Measurements from ENCODE around the gene MYOG. TPM values are rescaled to one million over a fixed set of nuclear protein-coding genes. Genes with fewer than 3 reads are reported as not detected.

Gene MYOG
- polyA plus RNA-seq, 3 donors from 2014 or later = not detected

GRCh38 chr1:203091199-203091477 lies 5.3 kb upstream of the MYOG start:
- H3K9me3 Mint-ChIP-seq = peaks cover 8 to 20% (median 15%) of the 10 kb centered on the region in 6 donors
- H3K27ac Mint-ChIP-seq = no peak overlapping the region
- peaks cover 0 to 23% (median 2%) of the 10 kb centered on the region in 3 donors for H3K27me3 Mint-ChIP-seq (ENCODE audit: low read depth in 3 of 3)
- no peak overlapping the region for H3K4me3 Mint-ChIP-seq
- DNase-seq = no peak
- H3K36me3 Mint-ChIP-seq = peaks cover 0 to 5% (median 4%) of the 10 kb centered on the region in 3 donors
- H3K4me1 Mint-ChIP-seq = no peaks in the 10 kb centered on the region

GRCh38 chr1:203090421-203091198 lies 4.8 kb upstream of the MYOG start:
- Mint-ChIP-seq H3K36me3 (peaks cover 0 to 5% (median 4%) of the 10 kb centered on the region in 3 donors), H3K27me3 (ENCODE audit: low read depth in 3 of 3) (peaks cover 0 to 23% (median 2%) of the 10 kb centered on the region in 3 donors), H3K27ac (no peak overlapping the region), H3K9me3 (peaks cover 8 to 16% (median 14%) of the 10 kb centered on the region in 6 donors), H3K4me1 (no peaks in the 10 kb centered on the region), H3K4me3 (no peak overlapping the region)
- no peak for DNase-seq

- Mint-ChIP-seq H3K36me3 (peaks cover 0 to 4% (median 4%) of the 10 kb centered on the region in 3 donors), H3K4me3 (no peak overlapping the region), H3K27ac (no peak overlapping the region)
Measured at GRCh38 chr1:203089651-203090045, 3.8 kb upstream of the MYOG start.

DNA sequence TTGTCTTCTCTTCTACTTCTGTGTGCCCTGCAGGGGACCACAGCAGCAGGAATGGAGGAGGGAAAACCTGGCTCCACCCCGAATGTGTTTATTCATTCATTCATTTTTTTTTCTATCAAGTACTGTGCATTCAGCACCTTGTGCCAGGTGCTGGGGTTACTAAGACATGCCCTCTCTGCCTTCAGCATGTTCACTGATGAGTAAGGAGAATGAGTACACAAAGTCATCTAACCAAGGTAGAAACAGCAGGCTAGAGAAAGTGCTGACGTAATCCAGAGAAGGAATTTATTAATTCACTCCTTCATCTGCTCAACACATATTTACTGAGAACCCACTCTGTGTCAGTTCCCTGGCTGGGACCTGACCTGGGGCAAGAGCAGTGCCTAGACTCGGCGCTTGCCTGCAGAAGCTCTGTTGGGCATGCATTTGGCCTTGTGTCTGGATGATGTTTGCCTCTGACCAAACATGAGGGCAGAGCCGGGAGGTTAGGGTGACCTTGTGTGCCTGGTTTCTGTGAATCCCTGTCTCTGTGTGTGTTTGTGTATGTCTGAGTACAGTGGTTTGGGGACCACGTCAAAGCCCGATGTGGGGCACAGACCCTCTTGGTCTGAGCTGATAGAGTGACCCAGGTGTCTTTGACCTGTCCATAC lies 3.3 kb upstream of the MYOG start:
- Mint-ChIP-seq H3K9me3 (peaks cover 0 to 2% (median 0%) of the 10 kb centered on the region in 6 donors), H3K4me1 (no peaks in the 10 kb centered on the region), H3K4me3 (no peak overlapping the region), H3K36me3 (no peaks in the 10 kb centered on the region), H3K27ac (no peak overlapping the region), H3K27me3 (ENCODE audit: low read depth in 3 of 3) (peaks cover 0 to 14% (median 0%) of the 10 kb centered on the region in 3 donors)
- DNase-seq = no peak

More at GRCh38 chr1:203089651-203090045, 3.8 kb upstream of the MYOG start:
- DNase-seq = no peak
- peaks cover 0 to 17% (median 0%) of the 10 kb centered on the region in 3 donors for H3K27me3 Mint-ChIP-seq (ENCODE audit: low read depth in 3 of 3)
- H3K4me1 Mint-ChIP-seq = no peaks in the 10 kb centered on the region
- H3K9me3 Mint-ChIP-seq = peaks cover 1 to 6% (median 5%) of the 10 kb centered on the region in 6 donors

- Mint-ChIP-seq H3K36me3 (no peaks in the 10 kb centered on the region), H3K4me3 (no peak overlapping the region), H3K4me1 (no peaks in the 10 kb centered on the region), H3K27me3 (ENCODE audit: low read depth in 3 of 3) (peaks cover 0 to 14% (median 0%) of the 10 kb centered on the region in 3 donors), H3K27ac (no peak overlapping the region), H3K9me3 (no peaks in the 10 kb centered on the region)
- DNase-seq = no peak
Measured at GRCh38 chr1:203088441-203088840, 2.6 kb upstream of the MYOG start.

DNA sequence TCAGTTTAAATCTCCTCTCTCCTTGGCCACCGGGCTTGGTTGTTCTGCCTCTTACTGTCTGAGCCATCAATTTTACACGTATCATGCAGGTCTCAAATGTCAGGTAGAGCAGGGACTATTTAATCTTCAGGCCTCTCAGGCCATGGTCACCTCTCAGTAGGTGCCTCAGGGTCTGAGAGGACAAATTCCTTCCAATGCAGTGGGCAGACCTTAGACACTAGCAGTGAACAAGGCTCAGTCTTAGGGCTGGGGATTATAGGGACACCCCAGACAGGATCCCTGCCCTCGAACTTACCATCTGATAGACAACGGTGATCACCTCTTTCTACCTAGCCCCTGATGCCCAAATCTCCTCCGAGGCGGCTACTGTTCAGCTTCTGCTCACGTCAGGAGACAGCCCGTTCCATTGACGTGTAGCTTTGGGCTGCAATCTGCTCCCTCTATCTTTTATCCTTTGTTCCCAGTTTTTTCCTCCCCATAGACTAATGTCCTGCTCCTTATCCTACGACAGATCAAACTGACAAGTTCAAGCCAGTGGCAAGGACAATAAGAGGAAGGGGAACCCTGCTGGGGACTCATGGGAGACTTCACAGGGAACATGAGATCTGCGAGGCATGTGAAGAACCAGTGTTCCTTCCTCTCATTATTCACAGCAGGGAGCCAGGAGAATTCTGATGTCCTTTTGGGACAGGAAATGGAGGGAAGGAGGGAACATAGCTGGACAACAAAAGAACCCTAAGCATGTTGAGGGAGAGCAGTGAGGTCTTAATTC lies 1.4 kb upstream of the MYOG start:
- Mint-ChIP-seq H3K36me3 (no peaks in the 10 kb centered on the region), H3K9me3 (no peaks in the 10 kb centered on the region), H3K27me3 (ENCODE audit: low read depth in 3 of 3) (peaks cover 0 to 7% (median 0%) of the 10 kb centered on the region in 3 donors), H3K4me1 (no peaks in the 10 kb centered on the region), H3K27ac (no peak overlapping the region), H3K4me3 (no peak overlapping the region)
- no peak for DNase-seq

DNA sequence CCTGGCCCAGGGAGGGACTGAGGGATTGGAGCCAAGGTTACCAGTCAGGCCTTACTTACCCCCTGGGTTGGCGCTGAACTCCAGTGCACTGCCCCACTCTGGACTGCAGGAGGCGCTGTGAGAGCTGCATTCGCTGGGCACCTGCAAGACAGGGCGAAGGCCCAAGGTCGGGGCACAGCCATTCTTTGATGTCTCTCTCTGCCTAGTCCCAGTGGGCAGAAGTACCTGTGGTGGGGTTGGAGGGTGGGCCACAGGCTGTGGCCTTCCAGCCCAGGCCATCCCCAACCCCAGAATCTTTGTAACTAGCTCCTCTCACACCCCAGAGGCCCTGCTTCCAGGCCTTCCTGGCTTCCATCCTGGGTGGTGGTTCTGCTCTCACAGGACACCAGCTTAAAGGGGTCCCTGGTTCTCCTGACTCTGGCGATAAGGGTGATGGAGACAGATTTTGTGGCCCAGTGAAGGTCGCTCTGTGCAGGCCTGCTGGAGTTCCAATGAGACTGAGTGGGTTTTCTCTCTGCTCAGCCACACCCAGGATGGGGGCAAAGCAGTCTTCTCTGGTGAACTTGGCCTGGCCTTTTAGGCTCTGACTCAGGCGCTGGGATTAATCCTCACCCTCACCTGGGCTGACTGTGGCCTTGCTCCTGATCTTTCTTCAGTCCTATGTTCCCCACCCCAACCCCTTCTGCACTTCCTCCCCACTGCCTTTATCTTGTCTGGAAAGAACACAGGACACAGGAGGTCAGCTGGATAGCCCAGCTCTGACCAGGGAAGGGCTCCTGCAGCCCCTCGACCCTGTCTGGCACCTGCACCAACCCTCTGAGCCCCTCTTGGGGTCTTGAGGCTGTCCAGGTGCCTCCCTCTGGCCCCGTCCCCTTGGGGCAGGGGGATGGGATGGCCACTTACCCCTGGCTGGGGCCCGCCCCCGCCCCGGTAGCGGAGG lies 954 bp downstream of the MYOG start:
- no peak overlapping the region for H3K27ac Mint-ChIP-seq
- DNase-seq = no peak
- H3K36me3 Mint-ChIP-seq = no peaks in the 10 kb centered on the region
- H3K27me3 Mint-ChIP-seq (ENCODE audit: low read depth in 3 of 3) = peaks cover 0 to 14% (median 0%) of the 10 kb centered on the region in 3 donors
- H3K4me1 Mint-ChIP-seq = no peaks in the 10 kb centered on the region
- H3K4me3 Mint-ChIP-seq = no peak overlapping the region
- no peaks in the 10 kb centered on the region for H3K9me3 Mint-ChIP-seq

DNA sequence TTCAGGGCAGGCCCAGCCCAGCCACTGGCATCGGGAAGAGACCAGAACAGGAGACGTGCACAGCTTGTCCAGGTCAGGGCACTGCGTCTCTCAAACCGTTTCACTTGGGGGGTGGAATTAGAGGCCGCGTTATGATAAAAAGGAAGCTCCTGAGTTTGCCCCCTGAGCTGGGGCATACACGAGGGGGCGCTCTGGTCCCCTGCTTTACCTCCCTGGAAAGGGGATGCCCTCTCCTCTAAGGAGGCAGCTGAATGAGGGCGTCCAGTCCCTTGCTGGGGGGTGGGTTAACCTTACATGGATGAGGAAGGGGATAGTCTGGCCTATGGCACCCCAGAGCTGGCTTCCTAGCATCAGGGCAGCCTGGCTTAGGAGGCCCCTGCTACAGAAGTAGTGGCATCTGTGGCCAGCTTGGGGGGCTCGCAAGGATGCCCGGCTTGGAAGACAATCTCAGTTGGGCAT lies 2.3 kb downstream of the MYOG start:
- Mint-ChIP-seq H3K27me3 (ENCODE audit: low read depth in 3 of 3) (peaks cover 0 to 18% (median 2%) of the 10 kb centered on the region in 3 donors), H3K36me3 (no peaks in the 10 kb centered on the region), H3K27ac (no peak overlapping the region), H3K4me3 (no peak overlapping the region), H3K4me1 (no peaks in the 10 kb centered on the region), H3K9me3 (no peaks in the 10 kb centered on the region)
- no peak for DNase-seq

GRCh38 chr1:203082571-203083462 lies 3.0 kb downstream of the MYOG start:
- Mint-ChIP-seq H3K36me3 (no peaks in the 10 kb centered on the region), H3K4me3 (no peak overlapping the region), H3K4me1 (no peaks in the 10 kb centered on the region), H3K9me3 (no peaks in the 10 kb centered on the region), H3K27me3 (ENCODE audit: low read depth in 3 of 3) (peaks cover 0 to 15% (median 6%) of the 10 kb centered on the region in 3 donors), H3K27ac (no peak overlapping the region)
- DNase-seq = no peak

GRCh38 chr1:203082231-203082505 lies 3.6 kb downstream of the MYOG start:
- no peak for DNase-seq
- Mint-ChIP-seq H3K9me3 (no peaks in the 10 kb centered on the region), H3K27me3 (ENCODE audit: low read depth in 3 of 3) (peaks cover under 1 to 15% (median 6%) of the 10 kb centered on the region in 3 donors), H3K4me3 (no peak overlapping the region), H3K27ac (no peak overlapping the region), H3K36me3 (no peaks in the 10 kb centered on the region), H3K4me1 (no peaks in the 10 kb centered on the region)

- Mint-ChIP-seq H3K36me3 (no peaks in the 10 kb centered on the region), H3K4me1 (no peaks in the 10 kb centered on the region)
- DNase-seq = no peak
Measured at GRCh38 chr1:203081465-203082230, 4.2 kb downstream of the MYOG start.

DNA sequence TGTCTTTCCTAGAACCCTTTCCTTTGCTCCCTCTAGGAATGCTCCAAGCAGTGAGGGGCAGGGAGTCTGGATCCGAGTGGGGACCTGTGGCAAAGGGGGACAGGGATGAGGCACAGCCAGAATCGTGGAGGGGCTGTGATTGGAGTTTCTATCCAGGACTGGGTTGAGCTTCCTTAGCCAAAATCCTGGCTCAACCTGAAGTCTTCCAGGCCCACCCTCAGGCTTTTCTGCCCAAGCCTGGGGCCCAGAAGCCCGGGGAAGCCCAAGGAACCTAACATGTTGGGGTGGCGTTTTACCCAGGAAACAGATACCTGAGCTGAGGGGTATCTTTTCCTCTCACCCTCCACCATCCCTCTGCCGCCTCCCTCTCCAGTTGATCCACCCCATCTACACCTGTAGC lies 5.4 kb downstream of the MYOG start:
- Mint-ChIP-seq H3K27me3 (ENCODE audit: low read depth in 3 of 3) (peaks cover 7 to 12% (median 10%) of the 10 kb centered on the region in 3 donors), H3K9me3 (no peaks in the 10 kb centered on the region), H3K36me3 (no peaks in the 10 kb centered on the region), H3K27ac (no peak overlapping the region), H3K4me1 (peaks cover 4 to 5% of the 10 kb centered on the region in 2 donors), H3K4me3 (no peak overlapping the region)
- no peak for DNase-seq

More at GRCh38 chr1:203081465-203082230, 4.2 kb downstream of the MYOG start:
- H3K27me3 Mint-ChIP-seq (ENCODE audit: low read depth in 3 of 3) = peaks cover 6 to 14% (median 6%) of the 10 kb centered on the region in 3 donors
- no peaks in the 10 kb centered on the region for H3K9me3 Mint-ChIP-seq
- H3K4me3 Mint-ChIP-seq = no peak overlapping the region
- no peak overlapping the region for H3K27ac Mint-ChIP-seq
